HG02571 (cell line): Measurements from ENCODE around the gene GPBP1L1.
A peak's percentile ranks its signal among the peaks of the same experiment; 100 is the strongest.
"Not testable (repeated sequence)": the region's sequence is repeated elsewhere in the genome, so short reads cannot be mapped to it uniquely, and the experiment has no call there.

ENCODE experiments used
- ATAC-seq: cut with Tn5 transposase; IDR thresholded peaks from one replicate; pipeline ENCODE4 v1.9.1; 2021; ENCODE audit warnings: mild to moderate bottlenecking, moderate library complexity; ENCODE audit not compliant: unreplicated experiment

GPBP1L1 gene

GRCh38 chr1:45596765-45597164, 89.6 kb downstream of the GPBP1L1 start:
- not testable (repeated sequence) for ATAC-seq

- no peak for ATAC-seq
Measured at GRCh38 chr1:45594412-45594811, 91.9 kb downstream of the GPBP1L1 start.

- ATAC-seq = no peak
Measured at GRCh38 chr1:45589861-45590260, 96.5 kb downstream of the GPBP1L1 start.

GRCh38 chr1:45586769-45587168, 99.6 kb downstream of the GPBP1L1 start:
- no peak for ATAC-seq

GRCh38 chr1:45585496-45586075, 100.7 kb downstream of the GPBP1L1 start:
- ATAC-seq = no peak

GRCh38 chr1:45585110-45585426, 101.3 kb downstream of the GPBP1L1 start:
- no peak for ATAC-seq

GRCh38 chr1:45584351-45585109, 101.8 kb downstream of the GPBP1L1 start:
- ATAC-seq = peak; percentile 33

GRCh38 chr1:45583666-45584350, 102.5 kb downstream of the GPBP1L1 start, which contains the start of gene NASP:
Gene NASP, plus strand, starts transcription at chr1:45584041. Its CDS starts 106 bp downstream, at chr1:45584147.
- peak; percentile 59 for ATAC-seq

GRCh38 chr1:45583264-45583665, 103.1 kb downstream of the GPBP1L1 start:
- ATAC-seq = peak; percentile 68
